ENCODE data around the gene DNM2.
"Not testable (repeated sequence)": the region's sequence is repeated elsewhere in the genome, so short reads cannot be mapped to it uniquely, and the experiment has no call there.

The DNM2 gene

DNA sequence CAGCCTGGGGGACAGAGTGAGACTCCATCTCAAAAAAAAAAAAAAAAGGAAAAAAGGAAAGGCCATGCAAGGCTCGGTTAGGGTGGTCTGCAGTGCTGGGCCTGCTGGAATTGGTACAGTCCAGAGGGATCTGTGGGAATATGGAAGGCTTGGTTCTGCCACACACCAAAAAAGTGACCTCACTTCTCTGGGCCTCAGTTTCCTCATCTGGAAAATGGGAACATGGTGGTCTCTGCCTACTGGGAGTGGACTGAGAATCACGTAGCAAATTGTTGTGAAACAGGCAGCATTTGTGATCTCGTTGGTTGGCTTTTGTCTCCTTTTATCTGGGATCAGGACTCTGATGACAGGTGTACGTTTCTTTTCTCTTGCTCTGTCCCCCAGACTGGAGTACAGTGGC is 7.5 kb downstream of the DNM2 start:
- no peak for DNase-seq (ENCODE audit: low spot score)

DNA sequence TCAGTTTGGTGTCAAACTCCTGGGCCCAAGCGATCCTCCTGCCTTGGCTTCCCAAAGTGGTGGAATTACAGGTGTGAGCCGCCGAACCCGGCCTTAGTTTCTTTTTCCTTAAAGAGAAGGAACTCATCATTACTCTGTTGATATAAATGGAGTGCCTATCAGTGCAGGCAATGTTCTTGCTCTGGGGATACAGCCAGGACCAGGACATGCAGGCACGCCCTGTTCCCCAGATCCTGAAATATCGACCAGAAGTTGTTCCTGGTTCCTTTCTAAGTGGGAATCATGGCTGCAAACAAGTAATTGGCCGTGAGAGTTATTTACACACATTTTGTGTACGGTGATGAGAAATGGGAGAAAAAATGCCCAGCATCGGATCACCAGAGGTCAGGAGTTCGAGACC is 8.4 kb downstream of the DNM2 start:
- DNase-seq (ENCODE audit: low spot score) = no peak

GRCh38 chr19:10727685-10728201 is 9.9 kb downstream of the DNM2 start:
- no peak for DNase-seq (ENCODE audit: low spot score)

DNA sequence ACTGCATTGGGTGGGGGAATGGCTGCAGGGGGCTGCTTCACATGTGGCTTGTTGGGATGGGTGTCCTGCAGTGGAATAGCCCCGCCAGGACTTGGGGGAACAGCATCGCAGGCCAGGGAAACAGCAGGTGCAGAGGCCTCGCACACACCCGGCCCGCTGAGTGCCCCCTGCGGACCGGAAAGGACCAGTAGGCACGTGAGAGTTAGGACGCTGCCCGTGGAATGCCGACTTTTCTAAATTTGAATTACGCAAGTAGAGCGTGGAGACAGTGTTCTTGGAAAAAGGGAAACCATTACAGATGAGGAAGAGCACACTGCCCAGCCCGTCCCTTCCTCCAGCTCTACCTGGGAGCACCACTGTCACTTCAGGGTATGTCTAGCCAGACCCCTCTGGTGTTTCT is 11.5 kb downstream of the DNM2 start:
- DNase-seq (ENCODE audit: low spot score) = no peak

- no peak for DNase-seq (ENCODE audit: low spot score)
Measured at GRCh38 chr19:10730932-10731331, 13.1 kb downstream of the DNM2 start.

- no peak for DNase-seq (ENCODE audit: low spot score)
Measured at GRCh38 chr19:10735741-10736140, 17.9 kb downstream of the DNM2 start.

DNA sequence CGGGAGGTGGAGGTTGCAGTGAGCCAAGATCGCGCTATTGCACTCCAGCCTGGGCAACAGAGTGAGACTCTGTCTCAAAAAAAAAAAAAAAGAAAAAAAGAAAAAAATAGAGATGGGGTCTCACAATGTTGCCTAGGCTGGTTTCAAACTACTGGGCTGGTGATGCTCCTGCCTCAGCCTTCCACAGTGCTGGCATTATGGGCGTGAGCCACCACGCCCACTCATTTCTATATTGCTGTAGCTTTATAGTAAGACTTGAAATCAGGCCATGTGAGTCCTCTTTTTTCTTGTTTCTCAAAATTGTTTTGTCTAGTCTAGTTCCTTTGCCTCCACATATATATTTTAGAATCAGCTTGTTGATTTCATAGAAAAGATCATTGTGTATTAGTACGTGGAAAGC is 18.3 kb downstream of the DNM2 start:
- no peak for DNase-seq (ENCODE audit: low spot score)

- DNase-seq (ENCODE audit: low spot score) = no peak
Measured at GRCh38 chr19:10736916-10737551, 19.2 kb downstream of the DNM2 start.

DNA sequence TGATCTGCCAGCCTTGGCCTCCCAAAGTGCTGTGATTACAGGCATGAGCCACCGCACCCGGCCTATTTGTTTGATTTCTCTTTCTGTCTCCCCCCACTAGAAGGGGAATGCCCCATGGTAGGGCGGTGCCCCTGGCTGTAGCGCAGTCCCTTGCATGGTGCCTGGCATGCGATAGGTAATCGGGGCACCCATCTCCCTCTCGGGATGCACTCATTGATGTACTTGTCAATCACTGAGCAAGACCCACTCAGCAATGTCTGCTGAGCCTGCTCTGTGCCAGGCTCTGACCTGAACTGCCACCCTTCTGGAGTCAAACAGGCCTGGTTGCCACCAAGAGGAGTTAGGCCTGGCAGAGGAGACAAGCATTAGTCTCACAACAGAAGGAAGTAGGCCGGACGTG is 19.8 kb downstream of the DNM2 start:
- no peak for DNase-seq (ENCODE audit: low spot score)

- DNase-seq (ENCODE audit: low spot score) = no peak
Measured at GRCh38 chr19:10740798-10741197, 22.9 kb downstream of the DNM2 start.

GRCh38 chr19:10742476-10742875 is 24.6 kb downstream of the DNM2 start:
- no peak for DNase-seq (ENCODE audit: low spot score)

DNA sequence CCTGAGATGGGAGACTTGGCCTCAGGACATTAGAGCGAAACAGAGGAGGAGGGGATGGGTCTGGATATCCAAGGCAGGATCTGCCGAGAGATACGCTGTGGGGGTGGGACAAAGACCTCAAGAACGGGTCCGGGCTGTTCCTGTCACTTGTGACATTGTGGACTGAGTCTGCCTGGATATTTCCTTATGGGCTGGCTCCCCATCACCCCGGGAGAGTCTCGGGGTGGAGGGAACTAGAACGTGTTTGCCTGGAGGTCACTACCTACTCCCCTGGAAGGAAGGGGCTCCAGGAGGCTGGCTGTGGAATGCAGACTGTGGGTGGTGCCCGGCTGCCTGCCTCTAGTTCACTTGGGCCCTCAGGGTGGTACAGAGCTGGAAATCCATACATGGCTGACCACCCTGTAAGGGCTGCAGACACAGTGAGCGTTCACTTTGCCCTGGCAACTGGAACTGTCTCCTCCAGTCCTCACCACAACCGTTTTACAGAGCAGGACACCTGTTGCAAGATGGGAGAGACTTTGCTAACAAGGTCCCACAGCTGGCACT is 26.4 kb downstream of the DNM2 start:
- no peak for DNase-seq (ENCODE audit: low spot score)

DNA sequence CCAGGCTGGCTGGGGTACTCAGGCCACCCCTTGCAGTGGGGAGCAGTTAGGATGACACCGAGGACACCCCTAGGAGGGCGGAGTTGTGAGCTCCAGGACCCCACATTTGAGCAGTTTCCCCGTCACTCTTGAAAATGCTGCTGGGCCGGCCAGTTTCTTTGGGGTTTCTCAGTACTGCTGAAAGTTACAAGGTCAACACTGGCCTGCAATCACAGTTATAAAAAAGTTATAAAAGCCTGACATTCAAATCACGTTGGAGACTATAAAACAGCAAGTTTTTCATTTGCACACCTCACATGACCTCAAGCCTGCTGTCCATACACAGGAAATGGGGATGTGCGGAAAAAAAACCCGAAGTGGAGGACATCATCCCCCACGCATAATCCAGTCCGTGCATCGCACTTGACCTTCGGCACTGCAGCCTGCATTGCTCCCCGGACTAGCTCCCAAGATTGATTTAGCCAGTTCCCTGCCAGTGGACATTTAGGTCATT is 27.0 kb downstream of the DNM2 start:
- no peak for DNase-seq (ENCODE audit: low spot score)

DNA sequence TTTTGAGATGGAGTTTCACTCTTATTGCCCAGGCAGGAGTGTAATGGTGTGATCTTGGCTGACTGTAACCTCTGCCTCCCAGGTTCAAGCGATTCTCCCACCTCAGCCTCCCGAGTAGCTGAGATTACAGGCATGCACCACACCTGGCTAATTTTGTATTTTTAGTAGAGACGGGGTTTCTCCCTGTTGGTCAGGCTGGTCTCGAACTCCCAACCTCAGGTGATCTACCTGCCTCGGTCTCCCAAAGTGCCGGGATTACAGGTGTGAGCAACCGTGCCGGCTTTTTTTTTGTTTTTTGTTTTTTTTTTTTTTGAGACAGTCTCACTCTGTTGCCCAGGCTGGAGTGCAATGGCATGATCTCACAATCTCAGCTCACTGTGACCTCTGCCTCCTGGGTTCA is 28.6 kb downstream of the DNM2 start:
- not testable (repeated sequence) for DNase-seq (ENCODE audit: low spot score)

GRCh38 chr19:10747271-10747670 is 29.4 kb downstream of the DNM2 start:
- no peak for DNase-seq (ENCODE audit: low spot score)

DNA sequence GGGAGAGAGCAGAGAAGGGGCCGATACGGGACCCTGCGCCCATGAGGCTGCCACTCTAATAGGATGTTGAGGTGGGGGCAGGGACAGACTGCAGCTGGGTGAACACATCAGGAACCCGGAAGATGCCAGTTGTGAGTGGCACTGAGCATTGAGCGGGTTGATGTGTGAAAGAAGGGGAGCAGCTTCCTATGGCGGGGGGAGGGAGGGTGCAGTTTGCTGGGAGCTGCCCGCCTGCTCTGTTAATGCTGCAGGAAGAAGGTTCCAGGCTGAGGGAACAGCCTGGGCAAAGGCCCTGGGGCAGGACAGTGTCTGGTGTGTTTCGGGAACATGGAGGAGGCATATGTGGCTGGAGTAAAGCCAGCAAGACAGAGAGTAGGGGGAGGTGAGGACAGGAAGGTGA is 29.8 kb downstream of the DNM2 start:
- DNase-seq (ENCODE audit: low spot score) = no peak

GRCh38 chr19:10748195-10748926 is 30.5 kb downstream of the DNM2 start:
- DNase-seq (ENCODE audit: low spot score) = no peak

- DNase-seq (ENCODE audit: low spot score) = no peak
Measured at GRCh38 chr19:10748927-10749434, 31.1 kb downstream of the DNM2 start.

DNA sequence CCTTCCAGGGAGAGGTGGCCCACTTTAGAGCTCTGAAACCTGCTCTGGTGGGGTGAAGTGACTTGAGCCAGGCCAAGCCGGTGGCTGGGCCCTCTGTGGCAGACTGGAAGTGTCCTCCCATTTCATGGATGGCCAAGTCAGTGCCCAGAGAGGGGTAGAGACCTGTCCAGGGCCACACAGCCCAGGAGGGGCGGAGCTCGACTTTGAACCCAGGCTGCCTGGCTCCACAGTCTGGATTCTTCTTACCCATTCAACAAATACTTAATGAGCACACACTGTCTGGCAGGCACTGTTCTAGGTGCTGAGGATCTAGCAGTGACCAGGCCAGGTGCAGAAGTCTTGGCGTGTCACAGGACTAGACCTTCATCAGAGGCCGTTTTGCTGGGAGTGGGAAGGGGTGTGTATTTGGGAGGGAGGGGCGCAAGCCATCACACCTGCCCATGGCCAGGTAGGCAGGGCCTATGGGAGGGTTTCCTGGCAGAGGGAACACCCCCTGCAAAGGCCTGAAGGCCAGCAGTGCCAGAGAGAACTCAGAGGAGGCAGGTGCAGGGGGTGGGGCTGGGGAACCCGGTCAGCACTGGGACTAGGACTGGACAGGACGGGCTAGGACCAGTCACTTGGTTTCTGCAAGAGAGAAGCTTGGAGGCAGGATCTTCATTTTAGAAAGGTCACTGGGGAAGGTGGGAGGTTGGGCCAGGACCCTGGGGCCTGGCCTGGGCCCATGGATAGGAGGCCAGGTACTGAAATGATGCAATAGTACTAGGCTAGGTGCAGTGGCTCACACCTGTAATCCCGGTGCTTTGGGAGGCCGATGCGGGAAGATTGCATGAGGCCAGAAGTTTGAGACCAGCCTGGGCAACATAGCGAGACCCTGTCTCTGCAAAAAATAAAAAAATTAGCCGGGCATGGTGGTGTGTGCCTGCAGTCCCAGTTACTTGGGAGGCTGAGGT is 31.8 kb downstream of the DNM2 start:
- DNase-seq (ENCODE audit: low spot score) = no peak

DNA sequence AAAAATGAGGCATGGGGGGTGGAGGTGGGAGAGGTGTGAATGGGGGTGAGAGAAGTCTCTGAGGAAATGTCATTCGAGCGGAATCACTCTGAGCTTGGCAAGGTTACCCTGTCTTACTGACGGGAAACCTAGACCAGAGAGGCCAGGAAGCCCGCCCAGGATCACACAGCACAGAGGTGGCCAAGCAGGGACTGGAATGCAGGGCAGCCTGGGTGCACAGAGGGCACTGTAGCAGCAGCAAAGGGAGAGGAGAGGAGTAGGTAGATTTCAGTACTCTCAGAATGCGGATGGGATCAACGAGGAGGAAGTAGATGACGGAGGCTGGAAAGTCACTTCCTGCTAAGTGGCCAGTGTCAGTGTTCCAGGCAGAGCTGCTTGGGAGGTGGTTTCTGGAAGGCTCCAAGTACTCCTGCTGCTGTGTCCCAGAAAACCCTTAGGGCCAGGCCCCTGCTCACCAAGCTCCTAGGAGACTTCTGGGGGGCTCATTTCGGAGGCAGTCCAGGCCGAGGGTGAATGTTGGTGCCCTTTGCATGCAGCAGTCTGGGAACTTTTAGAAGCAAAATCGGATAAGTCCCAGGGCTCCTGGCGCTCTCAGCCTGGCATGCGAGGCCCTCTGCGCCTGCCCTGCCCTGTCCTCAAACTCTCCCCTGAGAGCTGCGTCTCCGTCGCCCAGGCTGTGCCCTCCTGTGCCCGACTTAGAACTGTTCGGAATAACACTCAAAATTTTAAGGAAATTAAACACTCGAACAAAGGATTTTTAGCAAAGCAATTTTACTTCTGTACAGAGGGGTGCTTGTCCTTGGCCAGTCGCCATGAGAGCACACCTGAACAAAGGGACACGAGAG is 33.5 kb downstream of the DNM2 start:
- DNase-seq (ENCODE audit: low spot score) = no peak

Data from germinal center (tissue), 1 donor.